Hepatocyte (in vitro differentiated cells): ENCODE results near the gene DDX10.

Experiments used
- CTCF ChIP-seq: fragments of 200-600 bp; sonication (generic); IDR thresholded peaks from 2 replicates; pipeline ENCODE4 v1.5.1; 2016; ENCODE audit warnings: antibody characterized with exemption, mild to moderate bottlenecking; ENCODE audit not compliant: poor library complexity
- EZH2phosphoT487 ChIP-seq: fragments of 200-600 bp; sonication (generic); IDR thresholded peaks from one replicate; pipeline ENCODE4 v1.6.1; 2018; ENCODE audit warnings: antibody characterized with exemption, mild to moderate bottlenecking, low read depth, moderate library complexity; ENCODE audit not compliant: unreplicated experiment, severe bottlenecking

GRCh38 chr11:108875134-108875533 lies 210.3 kb downstream of the DDX10 start:
- TF ChIP-seq CTCF (no peak), EZH2phosphoT487 (no peak)
